Activated naive CD4-positive, alpha-beta T cell treated with anti-CD3 and anti-CD28 coated beads, Interleukin-2, amount 50 U/mL, for 16 hours (primary cell): Measurements from ENCODE around the gene PDE11A.

Source experiments
- DNase-seq: peaks from one replicate; pipeline ENCODE4 v3.0.0-alpha.2; 2020

PDE11A gene

GRCh38 chr2:177618255-177619253 is 454.0 kb downstream of the PDE11A start:
- peak; percentile 88 for DNase-seq

GRCh38 chr2:177617849-177618248 is 454.7 kb downstream of the PDE11A start:
- DNase-seq = no peak

- no peak for DNase-seq
Observed at GRCh38 chr2:177616731-177617130, 455.8 kb downstream of the PDE11A start.

- DNase-seq = no peak
Observed at GRCh38 chr2:177616066-177616465, 456.5 kb downstream of the PDE11A start.

GRCh38 chr2:177612659-177613058 is 459.9 kb downstream of the PDE11A start:
- no peak for DNase-seq

- no peak for DNase-seq
Observed at GRCh38 chr2:177611310-177611886, 461.2 kb downstream of the PDE11A start.

- DNase-seq = no peak
Observed at GRCh38 chr2:177610813-177611212, 461.8 kb downstream of the PDE11A start.

- no peak for DNase-seq
Observed at GRCh38 chr2:177606636-177607035, 465.9 kb downstream of the PDE11A start.

- no peak for DNase-seq
Observed at GRCh38 chr2:177604271-177605065, 468.1 kb downstream of the PDE11A start.

GRCh38 chr2:177603768-177604167 is 468.8 kb downstream of the PDE11A start:
- DNase-seq = no peak

GRCh38 chr2:177603181-177603580 is 469.4 kb downstream of the PDE11A start:
- no peak for DNase-seq

GRCh38 chr2:177602611-177603164 is 469.9 kb downstream of the PDE11A start:
- DNase-seq = no peak

GRCh38 chr2:177600917-177601316 is 471.7 kb downstream of the PDE11A start:
- no peak for DNase-seq

GRCh38 chr2:177599956-177600355 is 472.6 kb downstream of the PDE11A start:
- no peak for DNase-seq

- DNase-seq = no peak
Observed at GRCh38 chr2:177599139-177599688, 473.4 kb downstream of the PDE11A start.

- no peak for DNase-seq
Observed at GRCh38 chr2:177598326-177599138, 474.0 kb downstream of the PDE11A start.

- no peak for DNase-seq
Observed at GRCh38 chr2:177597759-177598158, 474.8 kb downstream of the PDE11A start.

GRCh38 chr2:177596866-177597265 is 475.7 kb downstream of the PDE11A start:
- no peak for DNase-seq

GRCh38 chr2:177595126-177595845 is 477.3 kb downstream of the PDE11A start:
- DNase-seq = no peak

- no peak for DNase-seq
Observed at GRCh38 chr2:177593402-177593801, 479.2 kb downstream of the PDE11A start.

GRCh38 chr2:177592945-177593344 is 479.6 kb downstream of the PDE11A start:
- DNase-seq = no peak
